Effector CD8-positive, alpha-beta T cell (primary cell): ENCODE measurements around the gene TMEM170A.
"Not testable (repeated sequence)": the region's sequence is repeated elsewhere in the genome, so short reads cannot be mapped to it uniquely, and the experiment has no call there.

Experiments
- DNase-seq: peaks from one replicate; lab custom pipeline; 2025; lab: John Stamatoyannopoulos, UW

Gene TMEM170A

DNA sequence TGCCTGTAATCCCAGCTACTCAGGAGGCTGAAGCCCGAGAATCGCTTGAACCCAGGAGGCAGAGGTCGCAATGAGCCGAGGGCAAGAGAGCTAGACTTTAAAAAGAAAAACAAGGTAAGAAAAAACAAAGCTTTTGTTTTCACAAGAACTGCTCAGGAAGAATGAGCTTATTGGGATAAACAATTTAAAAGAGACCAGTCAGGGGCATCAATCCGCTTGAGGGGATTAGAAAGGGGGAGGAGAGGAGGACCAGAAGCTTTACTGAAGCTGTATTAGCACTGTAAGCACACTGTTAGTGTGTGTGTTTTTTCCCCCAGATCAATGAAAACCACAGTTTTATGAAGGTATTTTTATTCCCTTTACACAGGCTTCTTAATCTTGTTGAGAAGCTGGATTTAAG lies 8.8 kb downstream of the TMEM170A start:
- DNase-seq = no peak

DNA sequence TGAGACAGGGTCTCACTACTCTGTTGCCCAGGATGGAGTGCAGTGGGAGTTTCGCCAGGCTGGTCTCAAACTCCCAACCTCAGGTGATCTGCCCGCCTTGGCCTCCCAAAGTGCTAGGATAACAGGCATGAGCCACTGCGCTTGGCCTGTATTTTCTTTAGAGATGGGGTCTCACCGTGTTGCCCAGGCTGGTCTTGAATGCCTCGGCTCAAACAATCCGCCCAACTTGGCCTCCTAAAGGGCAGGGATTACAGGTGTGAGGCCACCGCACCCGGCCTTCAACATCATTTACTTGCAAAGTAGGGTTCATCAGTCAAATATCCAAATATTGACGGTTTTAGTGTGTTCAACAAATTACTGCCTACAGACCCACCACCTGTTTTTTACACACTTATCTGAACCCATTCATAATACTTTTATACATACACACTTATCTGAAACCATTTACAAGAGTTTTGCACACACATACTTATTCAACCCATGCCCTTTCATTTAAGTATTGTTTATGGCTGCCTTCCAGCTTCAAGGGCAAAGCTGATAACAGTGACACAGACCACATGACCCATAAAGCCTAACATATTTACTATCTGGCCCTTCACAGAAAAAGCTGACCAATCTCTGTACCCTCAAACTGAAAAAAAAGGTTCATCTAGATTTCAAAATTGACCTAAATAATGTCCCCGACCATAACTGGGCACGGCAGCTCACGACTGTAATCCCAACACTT lies 11.9 kb downstream of the TMEM170A start:
- DNase-seq = no peak

DNA sequence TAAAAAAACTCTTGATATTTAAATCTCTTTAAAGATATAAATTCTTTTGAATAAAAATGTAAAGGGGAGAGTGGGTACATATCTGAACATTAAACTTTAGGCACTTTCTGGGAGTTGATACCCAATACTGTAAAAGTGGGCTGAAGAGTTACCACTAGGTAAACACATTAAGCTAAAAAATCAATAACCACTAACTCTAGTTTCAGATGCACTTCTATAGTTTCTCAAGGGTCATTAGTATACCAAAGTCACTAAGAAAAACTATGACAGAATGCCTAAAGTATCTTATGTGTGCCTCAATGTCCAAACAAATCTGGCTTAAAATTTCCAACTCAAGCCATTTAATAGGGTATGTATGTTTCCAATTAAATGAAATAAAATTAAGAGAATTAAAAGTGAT lies 18.1 kb downstream of the TMEM170A start:
- no peak for DNase-seq

DNA sequence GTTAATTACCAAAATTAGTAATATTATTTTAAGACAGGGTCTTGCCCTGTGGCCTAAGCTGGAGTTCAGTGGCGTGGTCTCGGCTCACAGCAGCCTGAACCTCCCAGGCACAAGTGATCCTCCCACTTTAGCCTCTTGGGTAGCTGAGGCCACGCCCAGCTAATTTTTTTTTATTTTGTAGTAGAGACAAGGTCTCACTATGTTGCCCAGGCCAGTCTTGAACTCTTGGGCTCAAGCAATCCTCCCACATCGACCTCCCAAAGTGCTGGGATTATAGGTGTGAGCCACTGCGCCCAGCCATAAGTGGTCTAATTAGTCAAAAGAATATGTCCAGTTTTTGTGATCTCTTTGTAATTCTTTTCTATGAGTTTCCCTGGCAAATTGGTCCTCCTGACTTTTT lies 19.2 kb downstream of the TMEM170A start:
- DNase-seq = no peak

DNA sequence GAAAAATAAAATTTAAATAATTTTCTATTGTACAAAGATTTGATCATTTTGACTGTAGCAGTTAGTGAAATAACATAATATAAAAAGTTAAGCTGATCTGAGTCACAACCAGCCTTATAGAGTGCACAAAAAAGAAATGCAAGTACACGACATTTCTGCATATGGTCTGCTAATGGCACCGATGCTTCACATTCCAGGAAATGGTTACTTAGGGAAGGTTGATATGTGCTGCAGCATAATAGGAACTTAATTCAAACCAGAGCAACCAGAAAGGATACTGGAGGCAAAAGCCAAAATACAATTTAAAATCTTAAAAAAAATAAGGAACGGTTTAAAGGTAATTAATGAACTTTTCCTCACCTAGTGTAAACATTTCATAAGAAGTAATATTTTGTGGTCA lies 21.2 kb downstream of the TMEM170A start:
- DNase-seq = no peak

DNA sequence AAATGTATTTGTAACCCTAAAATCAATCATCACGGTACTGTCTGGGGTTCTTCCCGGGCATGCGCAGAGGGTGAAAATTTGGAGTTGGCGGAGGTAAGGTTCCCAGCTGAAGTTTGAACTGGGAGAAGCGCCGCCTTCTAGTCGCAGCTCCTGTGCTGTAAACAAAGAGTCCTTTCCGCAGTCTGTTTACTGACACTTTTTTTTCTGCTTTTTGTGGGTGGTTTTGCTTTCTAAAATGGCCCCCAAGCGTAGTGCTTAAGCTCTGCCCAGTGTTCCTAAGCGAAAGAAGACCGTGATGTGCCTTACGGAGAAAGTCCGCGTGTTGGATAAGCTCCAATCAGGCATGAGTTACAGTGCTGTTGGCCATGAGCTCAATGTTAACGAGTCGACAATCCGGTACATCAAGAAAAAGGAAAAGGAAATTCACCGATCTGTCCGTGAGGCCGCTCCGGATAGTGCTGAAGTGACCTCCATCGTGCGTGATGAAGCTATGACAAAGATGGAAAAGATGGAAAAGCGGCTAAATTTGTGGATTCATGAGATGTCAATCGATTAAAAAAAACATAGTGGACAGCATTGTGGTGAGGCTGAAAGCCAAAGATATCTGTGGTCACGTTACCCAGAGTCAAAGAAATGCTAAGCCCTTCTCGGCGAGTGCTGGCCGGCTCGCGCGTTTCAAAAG lies 30.6 kb downstream of the TMEM170A start:
- DNase-seq = peak; percentile 78

DNA sequence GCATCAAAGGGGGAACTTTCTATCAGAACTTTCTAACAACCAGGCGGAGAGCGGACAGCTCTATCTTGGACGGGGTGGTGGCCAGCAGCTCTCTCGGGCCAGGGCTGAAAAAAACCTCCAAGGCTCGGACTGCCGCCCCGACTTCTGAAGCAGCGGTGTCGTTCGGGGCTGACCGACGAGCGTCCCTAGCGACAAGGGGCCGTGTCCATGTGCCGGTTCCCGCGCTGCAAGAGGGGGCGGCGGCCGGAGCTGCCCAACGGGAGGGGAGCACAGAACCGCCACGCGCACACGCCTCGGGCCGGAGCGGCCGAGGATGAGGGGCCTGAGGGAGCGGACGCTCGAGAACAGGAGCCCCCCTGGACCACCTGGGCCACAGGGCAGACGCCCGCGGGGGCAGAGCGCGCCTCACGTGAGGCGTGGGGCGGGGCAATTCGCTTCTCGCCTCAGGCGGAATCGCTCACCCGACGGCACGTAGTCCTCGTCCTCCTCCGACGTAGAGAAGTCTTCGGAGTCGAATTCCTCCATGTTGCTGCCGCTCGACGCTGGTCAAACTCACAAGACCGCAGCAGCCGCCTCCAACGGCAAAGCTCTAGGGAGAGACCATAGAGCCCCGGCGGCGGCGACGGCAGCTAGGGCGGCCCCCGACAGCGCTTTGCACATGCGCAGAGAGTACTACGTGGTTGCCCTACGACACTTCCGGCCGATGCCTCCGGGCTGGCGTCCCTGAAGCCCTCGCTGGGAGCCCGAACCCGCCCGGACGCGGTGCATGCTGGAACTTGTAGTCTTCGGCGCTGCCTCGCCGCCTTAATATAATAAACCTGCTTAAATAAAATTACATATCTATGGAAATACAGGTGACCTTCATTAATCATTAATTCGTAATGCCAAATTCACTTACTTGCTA lies 31.4 kb downstream of the TMEM170A start, which contains the start of gene CFDP1:
CFDP1 (minus strand) TSS at position 676 of the 904 bp plus-strand sequence; CDS start at position 525, 151 bp downstream.
- peak; percentile 90 for DNase-seq

DNA sequence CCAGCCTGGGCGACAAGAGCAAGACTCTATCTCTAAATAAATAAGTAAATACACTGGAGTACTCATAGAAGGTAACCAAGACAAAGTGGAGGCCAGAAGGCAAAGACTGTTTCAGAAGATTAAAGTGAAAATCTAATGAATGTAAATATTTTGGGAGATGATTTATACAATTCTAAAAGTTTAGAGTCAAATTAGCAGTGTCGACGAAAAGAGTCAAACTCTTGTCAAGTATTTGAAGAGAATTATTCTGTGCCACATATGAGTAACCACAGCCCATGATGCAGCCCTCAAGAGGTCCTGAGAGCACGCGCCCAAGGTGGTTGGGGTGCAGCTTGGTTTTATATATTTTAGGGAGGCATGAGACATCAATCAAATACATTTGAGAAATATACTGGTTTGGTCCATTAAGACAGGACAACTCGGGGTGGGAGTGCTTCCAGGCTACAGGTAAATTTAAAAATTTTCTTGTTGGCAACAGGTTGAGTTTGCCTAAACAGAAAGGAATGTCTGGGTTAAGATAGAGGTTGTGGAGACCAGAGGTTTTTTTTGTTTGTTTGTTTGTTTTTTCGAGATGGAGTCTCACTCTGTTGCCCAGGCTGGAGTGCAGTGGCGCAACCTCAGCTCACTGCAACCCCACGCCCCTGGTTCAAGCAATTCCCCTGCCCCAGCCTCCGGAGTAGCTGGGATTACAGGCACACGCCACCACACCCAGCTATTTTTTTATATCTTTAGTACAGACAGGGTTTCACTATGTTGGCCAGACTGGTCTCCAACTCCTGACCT lies 34.7 kb downstream of the TMEM170A start:
- DNase-seq = no peak

DNA sequence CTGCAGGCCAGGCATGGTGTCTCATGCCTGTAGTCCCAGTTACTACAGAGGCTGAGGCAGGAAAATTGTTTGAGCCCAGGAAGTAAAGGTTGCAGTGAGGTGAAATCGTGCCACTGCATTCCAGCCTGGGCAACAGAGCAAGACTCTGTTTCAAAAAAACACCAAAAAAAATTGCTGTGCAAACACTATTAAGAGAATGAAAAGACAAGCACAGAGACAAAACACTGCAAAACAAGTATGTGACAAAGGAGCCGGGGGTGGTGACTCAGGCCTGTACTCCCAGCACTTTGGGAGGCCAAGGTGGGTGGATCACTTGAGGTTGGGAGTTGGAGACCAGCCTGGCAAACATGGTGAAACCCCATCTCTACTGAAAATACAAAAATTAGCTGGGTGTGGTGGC lies 38.0 kb downstream of the TMEM170A start:
- DNase-seq = not testable (repeated sequence)

DNA sequence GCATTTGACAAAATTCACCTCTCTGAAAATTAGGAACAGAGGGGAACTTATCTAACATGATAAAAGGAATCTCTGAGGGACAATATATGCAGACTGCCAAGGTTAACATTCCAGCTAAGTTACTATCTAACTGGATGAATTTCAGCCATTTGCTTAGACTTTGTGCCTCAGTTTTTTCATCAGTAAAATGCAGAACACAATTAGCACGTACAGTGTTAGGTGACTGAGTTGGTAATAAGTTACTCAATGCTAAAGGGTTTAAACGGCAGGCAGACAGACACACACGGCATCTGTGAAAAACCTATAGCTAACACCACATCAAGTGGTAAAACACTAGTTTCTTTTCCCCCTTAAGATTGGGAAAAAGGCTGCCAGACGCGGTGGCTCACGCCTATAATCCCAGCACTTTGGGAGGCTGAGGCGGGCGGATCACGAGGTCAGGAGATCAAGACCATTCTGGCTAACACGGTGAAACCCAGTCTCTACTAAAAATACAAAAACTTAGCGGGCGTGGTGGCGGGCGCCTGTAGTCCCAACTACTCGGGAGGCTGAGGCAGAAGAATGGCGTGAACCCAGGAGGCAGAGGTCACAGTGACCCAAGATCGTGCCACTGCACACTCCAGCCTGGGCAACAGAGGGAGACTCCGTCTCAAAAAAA lies 40.3 kb downstream of the TMEM170A start:
- not testable (repeated sequence) for DNase-seq

DNA sequence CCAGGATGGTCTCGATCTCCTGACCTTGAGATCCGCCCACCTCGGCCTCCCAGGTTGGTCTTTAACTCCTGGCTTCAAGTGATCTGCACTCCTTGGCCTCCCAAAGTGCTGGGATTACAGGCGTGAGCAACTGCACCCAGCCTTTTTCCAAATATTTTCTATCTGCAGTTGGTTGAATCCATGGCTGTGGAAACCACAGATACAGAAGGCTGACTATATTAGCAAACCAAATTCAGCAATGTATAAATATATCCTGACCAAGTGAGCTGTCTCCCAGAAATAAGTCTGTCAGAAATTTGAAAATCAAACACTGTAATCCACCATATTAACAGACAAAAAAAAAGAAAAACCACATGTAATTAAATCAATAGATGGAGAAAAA lies 40.8 kb downstream of the TMEM170A start:
- no peak for DNase-seq

DNA sequence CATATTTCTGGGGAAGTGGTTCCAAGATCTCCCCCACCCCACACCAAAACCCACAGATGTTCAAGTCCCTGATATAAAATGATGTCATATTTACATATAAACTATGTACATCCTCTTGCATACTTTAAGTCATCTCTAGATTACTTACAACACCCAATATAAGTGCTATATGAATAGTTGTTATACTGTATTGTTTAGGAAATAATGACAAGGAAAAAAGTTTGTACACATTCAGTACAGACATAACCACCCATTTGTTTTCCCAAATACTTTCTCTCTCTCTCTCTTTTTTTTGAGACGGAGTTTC lies 42.7 kb downstream of the TMEM170A start:
- no peak for DNase-seq

DNA sequence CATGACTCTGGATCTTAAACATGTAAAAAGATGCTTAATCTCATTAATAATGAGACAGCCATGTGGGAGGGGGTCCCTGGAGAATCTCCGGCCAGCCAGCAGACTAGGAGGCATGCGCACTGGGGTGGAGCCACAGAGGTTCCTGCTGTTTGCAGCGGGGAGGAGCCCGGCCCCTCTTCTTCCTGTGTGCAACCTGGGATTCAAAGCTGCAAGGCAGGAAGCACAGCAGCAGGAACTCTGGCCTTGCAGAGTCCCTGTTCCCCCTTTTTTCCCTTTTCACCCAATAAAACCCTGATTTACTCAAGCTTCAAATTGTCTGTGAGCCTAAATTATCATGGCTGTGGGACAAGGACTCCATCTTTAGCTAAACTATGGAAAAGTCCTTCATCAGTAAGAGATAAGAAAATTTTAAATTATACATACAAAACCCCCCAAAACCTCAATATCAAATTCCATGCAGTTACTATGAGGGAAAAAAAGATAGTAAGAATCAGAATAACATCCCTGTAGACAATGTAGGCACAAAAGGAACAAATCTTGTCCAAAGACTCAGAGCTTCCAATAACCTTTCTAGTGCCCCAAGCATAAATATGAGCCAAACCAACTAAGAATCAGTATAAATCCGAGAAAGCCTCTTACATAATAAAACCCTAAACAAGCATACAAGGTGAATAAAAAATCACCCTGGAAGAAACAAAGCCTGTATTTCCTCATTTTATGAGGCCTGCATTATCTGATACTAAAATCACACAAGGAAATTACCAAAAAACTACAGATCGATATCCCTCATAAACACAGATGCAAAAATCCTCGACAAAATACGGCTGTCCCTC lies 43.3 kb downstream of the TMEM170A start:
- DNase-seq = peak; percentile 3

DNA sequence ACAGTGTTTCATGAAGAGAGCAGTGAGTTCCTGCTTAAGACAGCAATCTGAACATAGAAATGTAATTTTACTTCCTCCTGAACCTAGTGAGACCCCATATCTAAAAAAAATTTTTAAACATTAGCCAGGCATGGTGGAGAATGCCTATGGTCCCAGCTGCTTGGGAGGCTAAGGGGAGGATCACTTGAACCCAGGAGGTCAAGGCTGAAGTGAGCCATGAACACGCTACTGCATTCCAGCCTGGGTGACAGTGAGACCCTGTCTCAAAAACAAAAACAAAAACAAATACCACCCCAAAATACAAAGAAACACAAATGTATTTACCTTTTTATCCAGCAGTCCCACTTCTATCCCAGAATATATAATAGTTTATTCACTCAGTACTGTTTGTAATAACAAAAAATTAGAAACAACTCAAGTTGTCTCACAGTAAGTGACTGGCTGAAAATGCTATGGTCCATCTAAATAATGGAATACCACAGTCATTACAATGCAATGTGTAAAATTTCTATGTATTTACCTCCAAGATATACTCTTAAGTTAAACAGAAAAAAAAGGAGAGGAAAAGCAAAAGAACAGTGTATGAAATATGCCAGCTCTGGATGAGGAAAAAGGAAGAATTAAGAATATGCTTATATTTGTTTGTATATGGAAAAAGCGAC lies 47.5 kb downstream of the TMEM170A start:
- DNase-seq = no peak

DNA sequence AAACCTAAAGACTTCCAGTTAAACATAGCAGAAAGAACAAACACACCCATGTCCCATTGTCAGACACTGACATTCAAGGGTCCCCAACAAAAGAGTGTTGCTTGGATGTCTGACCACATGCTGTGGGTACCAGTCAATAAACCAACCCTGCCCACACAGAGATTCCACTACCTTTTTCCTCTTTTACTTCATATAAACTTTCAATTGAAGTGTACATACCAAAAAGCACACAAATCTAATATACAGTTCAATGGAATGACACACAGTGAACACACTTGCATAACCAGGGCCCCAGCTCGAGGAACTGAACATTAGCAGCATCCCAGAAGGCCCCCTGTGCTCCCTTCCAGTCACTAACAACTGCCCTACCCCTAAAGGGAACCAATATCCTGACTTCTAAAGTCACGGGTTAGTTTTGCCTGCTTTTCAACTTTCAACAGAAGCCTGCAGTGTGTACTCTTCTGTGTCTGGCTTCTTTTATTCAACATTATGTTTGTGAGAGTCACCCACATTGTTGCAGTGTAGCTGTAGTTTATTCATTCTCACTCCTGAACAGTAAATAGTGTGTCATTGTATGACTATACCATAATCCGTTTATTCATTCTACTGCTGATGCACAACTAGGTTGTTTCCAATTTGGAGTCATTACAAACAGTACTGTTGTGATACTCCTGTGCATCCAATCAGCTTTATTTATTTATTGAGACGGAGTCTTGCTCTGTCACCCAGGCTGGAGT lies 49.2 kb downstream of the TMEM170A start:
- DNase-seq = no peak

DNA sequence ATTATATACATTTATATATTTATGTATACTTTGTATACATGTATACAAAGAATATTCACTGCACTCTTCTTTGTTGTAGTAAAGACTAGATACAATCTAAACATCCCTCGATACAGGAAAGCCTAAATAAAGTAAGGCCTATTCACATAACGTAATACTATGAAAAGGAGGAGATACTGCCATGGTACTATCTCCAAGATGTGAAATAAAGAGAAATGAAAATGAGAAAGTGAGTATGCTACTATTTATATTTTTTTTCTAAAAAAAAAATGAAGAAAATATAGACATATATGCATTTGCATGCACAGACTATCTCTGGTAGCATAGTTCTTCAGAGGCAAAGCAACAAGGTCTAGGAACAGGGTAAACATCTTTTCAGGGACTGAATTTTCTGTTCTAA lies 50.5 kb downstream of the TMEM170A start:
- DNase-seq = no peak

DNA sequence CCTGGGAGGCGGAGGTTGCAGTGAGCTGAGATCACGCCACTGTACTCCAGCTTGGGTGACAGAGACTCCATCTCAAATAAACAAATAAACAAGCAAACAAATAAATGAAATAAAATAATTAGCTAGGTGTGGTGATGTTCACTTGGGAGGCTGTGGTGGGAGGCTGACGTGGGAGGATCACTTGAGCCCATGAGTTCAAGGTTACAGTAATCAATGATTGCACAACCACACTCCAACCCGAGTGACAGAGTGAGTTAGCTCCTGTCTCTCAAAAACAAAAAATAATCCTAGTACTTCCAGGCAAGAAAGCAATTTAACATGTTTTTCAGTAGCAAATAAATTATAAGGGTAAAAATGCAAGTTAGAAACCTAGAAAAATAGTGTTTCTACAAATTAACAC lies 57.5 kb downstream of the TMEM170A start:
- no peak for DNase-seq

DNA sequence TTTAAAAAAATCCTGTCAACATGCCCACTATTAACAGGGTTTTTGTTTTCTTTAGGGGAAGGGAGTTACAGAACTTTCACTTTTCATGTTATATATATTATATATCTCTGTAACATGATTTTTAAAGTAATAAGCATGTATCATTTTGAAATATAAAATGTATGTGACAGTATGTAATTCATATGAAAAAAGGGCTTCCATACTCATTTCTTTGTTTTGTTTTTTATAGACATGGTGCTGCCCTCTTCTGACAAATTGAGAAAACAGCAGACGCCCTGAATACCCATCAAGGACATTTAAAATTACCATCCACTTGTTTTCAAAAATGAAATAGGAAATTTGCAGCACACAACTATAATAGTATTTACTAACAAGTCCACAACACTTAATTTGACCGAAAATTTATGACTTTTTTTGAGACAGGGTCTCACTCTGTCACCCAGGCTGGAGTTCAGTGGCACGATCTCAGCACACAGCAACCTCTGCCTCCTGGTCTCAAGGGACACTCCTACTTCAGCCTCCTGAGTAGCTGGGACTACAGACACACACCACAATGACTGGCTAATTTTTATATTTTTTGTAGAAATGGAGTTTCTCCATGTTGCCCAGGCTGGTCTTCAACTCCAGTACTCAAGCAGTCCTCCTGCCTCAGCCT lies 61.5 kb downstream of the TMEM170A start:
- no peak for DNase-seq
